Measurements from ENCODE around the gene ZBED6.

DNA sequence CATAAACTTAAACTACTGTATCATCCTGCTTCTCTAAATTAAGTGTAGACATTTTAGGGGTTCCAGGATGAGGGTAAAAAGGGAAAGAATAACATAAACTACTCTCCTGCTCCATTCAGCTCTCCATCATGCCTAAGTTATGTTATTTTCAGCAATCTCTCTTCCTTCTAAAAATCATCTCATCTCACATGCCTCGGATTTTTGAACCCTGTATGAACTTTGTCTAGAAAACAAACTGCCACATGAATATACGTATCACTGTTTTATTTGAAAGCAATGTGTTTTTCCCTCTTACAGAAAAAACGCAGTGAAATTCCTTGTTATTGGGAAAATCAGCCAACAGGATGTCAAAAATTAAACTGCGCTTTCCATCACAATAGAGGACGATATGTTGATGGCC is 32.6 kb downstream of the ZBED6 start:
- TF ChIP-seq, protein P1, sequence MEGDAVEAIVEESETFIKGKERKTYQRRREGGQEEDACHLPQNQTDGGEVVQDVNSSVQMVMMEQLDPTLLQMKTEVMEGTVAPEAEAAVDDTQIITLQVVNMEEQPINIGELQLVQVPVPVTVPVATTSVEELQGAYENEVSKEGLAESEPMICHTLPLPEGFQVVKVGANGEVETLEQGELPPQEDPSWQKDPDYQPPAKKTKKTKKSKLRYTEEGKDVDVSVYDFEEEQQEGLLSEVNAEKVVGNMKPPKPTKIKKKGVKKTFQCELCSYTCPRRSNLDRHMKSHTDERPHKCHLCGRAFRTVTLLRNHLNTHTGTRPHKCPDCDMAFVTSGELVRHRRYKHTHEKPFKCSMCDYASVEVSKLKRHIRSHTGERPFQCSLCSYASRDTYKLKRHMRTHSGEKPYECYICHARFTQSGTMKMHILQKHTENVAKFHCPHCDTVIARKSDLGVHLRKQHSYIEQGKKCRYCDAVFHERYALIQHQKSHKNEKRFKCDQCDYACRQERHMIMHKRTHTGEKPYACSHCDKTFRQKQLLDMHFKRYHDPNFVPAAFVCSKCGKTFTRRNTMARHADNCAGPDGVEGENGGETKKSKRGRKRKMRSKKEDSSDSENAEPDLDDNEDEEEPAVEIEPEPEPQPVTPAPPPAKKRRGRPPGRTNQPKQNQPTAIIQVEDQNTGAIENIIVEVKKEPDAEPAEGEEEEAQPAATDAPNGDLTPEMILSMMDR (IDR thresholded peaks at IDR 0.05): no peak
- TF ChIP-seq EZH2 (IDR thresholded peaks at IDR 0.05; ENCODE audit: borderline replicate concordance, insufficient read depth, low read depth, low read length, poor library complexity, severe bottlenecking): no peak
